Stimulated activated CD8-positive, alpha-beta memory T cell treated with anti-CD3 and anti-CD28 coated beads, Interleukin-4, amount 100 ng/mL, for 24 hours (primary cell): ENCODE results near the gene DENND2A.
"Not testable (repeated sequence)": the region's sequence is repeated elsewhere in the genome, so short reads cannot be mapped to it uniquely, and the experiment has no call there.

ENCODE experiments used
- DNase-seq: peaks from one replicate; pipeline ENCODE4 v3.0.0-alpha.2; 2020; ENCODE audit warnings: low read depth

DENND2A gene

GRCh38 chr7:140646931-140647647, 6.5 kb upstream of the DENND2A start:
- no peak for DNase-seq

- no peak for DNase-seq
Observed at GRCh38 chr7:140645166-140645900, 4.7 kb upstream of the DENND2A start.

- not testable (repeated sequence) for DNase-seq
Observed at GRCh38 chr7:140644761-140645160, 4.1 kb upstream of the DENND2A start.

GRCh38 chr7:140643416-140643815, 2.8 kb upstream of the DENND2A start:
- DNase-seq: no peak

GRCh38 chr7:140641524-140642195, 1.0 kb upstream of the DENND2A start:
- no peak for DNase-seq

- no peak for DNase-seq
Observed at GRCh38 chr7:140640060-140640637, 464 bp downstream of the DENND2A start.

GRCh38 chr7:140639366-140640053, 1.1 kb downstream of the DENND2A start:
- no peak for DNase-seq

GRCh38 chr7:140638173-140638791, 2.3 kb downstream of the DENND2A start:
- DNase-seq: no peak

GRCh38 chr7:140637400-140637799, 3.2 kb downstream of the DENND2A start:
- DNase-seq: no peak

GRCh38 chr7:140635816-140636215, 4.8 kb downstream of the DENND2A start:
- no peak for DNase-seq

GRCh38 chr7:140635345-140635744, 5.3 kb downstream of the DENND2A start:
- DNase-seq: no peak

- no peak for DNase-seq
Observed at GRCh38 chr7:140631602-140632001, 9.0 kb downstream of the DENND2A start.

- no peak for DNase-seq
Observed at GRCh38 chr7:140631021-140631420, 9.6 kb downstream of the DENND2A start.

- no peak for DNase-seq
Observed at GRCh38 chr7:140625908-140626868, 14.4 kb downstream of the DENND2A start.

- DNase-seq: not testable (repeated sequence)
Observed at GRCh38 chr7:140625192-140625558, 15.4 kb downstream of the DENND2A start.

GRCh38 chr7:140624392-140625191, 16.0 kb downstream of the DENND2A start:
- DNase-seq: no peak

- no peak for DNase-seq
Observed at GRCh38 chr7:140623980-140624379, 16.6 kb downstream of the DENND2A start.

GRCh38 chr7:140621401-140622021, 19.1 kb downstream of the DENND2A start:
- DNase-seq: no peak

GRCh38 chr7:140619915-140620510, 20.6 kb downstream of the DENND2A start:
- not testable (repeated sequence) for DNase-seq
